Stimulated activated memory B cell treated with anti-CD40 and anti-IgM and Interleukin-4, amounts not matched to agents 10 μg/mL and 1 μg/mL and 100 μg/mL, for 72 hours (primary cell): Measurements from ENCODE around the gene GRIK2.

Experiments
- ATAC-seq: fragments of 150-1000 bp; cut with Tn5 transposase; 2 replicates; pipeline ENCODE4 v1.10.0; 2021
- H3K27ac Mint-ChIP-seq: one replicate; pipeline ENCODE4 v1.8.0; 2022; ENCODE audit warnings: mild to moderate bottlenecking, mixed read lengths
- H3K27me3 Mint-ChIP-seq: one replicate; pipeline ENCODE4 v1.8.0; 2022; ENCODE audit warnings: mixed read lengths
- H3K36me3 Mint-ChIP-seq: one replicate; pipeline ENCODE4 v1.8.0; 2022; ENCODE audit warnings: mixed read lengths
- H3K4me1 Mint-ChIP-seq: one replicate; pipeline ENCODE4 v1.8.0; 2022; ENCODE audit warnings: mixed read lengths
- H3K4me3 Mint-ChIP-seq: one replicate; pipeline ENCODE4 v1.8.0; 2022; ENCODE audit warnings: mild to moderate bottlenecking, moderate library complexity, mixed read lengths
- H3K9me3 Mint-ChIP-seq: one replicate; pipeline ENCODE4 v1.8.0; 2022; ENCODE audit warnings: mixed read lengths

The GRIK2 gene

GRCh38 chr6:101816716-101817115, 423.2 kb downstream of the GRIK2 start:
- H3K9me3 Mint-ChIP-seq, result no peaks in the 10 kb centered on the region
- H3K4me3 Mint-ChIP-seq, result no peak overlapping the region
- no peak overlapping the region for H3K27ac Mint-ChIP-seq
- no peaks in the 10 kb centered on the region for H3K4me1 Mint-ChIP-seq
- no peaks in the 10 kb centered on the region for H3K36me3 Mint-ChIP-seq
- H3K27me3 Mint-ChIP-seq, result no peaks in the 10 kb centered on the region
- no peak for ATAC-seq

GRCh38 chr6:101818051-101818450, 424.5 kb downstream of the GRIK2 start:
- Mint-ChIP-seq H3K4me3 (no peak overlapping the region), H3K27me3 (no peaks in the 10 kb centered on the region), H3K4me1 (no peaks in the 10 kb centered on the region), H3K36me3 (no peaks in the 10 kb centered on the region), H3K9me3 (no peaks in the 10 kb centered on the region), H3K27ac (no peak overlapping the region)
- ATAC-seq, result no peak

GRCh38 chr6:101824551-101825345, 431.2 kb downstream of the GRIK2 start:
- no peaks in the 10 kb centered on the region for H3K36me3 Mint-ChIP-seq
- no peak overlapping the region for H3K27ac Mint-ChIP-seq
- no peaks in the 10 kb centered on the region for H3K4me1 Mint-ChIP-seq
- peaks cover 2% of the 10 kb centered on the region for H3K9me3 Mint-ChIP-seq
- H3K27me3 Mint-ChIP-seq, result no peaks in the 10 kb centered on the region
- ATAC-seq, result no peak
- no peak overlapping the region for H3K4me3 Mint-ChIP-seq

DNA sequence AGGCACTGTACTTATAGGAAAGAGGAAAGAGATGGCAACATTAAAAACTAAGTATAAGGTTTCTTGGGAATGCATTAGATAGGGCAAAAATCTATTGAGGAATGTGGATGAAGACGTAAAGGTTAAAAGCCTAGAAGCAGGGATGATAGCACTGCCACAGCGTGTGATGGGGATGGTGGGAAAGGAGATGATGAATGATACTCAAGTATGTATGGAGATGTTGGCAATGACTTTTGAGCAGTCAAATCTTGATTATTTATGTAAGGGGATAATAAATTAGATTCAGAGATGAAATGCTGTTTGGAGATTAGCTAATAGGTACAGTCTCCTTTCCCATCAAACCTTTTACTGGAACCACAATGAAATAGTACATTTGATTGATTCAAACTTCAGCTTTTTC, 432.8 kb downstream of the GRIK2 start:
- H3K9me3 Mint-ChIP-seq, result peaks cover 2% of the 10 kb centered on the region
- H3K4me1 Mint-ChIP-seq, result no peaks in the 10 kb centered on the region

DNA sequence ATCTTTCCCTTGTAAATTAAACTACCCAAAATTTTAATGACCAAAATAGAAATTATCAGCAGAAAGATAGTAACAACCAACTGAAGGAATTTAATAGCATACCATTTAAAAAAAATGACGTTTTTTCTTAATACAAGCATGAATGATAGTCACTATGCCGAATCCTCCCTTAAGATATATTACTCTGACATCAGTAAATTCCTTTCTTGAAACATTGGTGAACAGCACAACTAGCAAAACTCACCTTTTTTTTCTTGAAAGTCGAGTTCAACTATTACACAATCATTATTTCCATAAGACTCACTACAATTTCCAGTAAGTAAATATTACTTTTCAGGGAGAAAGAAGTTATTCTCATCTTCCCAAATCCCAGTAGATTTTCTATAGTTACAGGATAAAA, 433.2 kb downstream of the GRIK2 start:
- Mint-ChIP-seq H3K9me3 (peaks cover 2% of the 10 kb centered on the region), H3K36me3 (no peaks in the 10 kb centered on the region), H3K27me3 (no peaks in the 10 kb centered on the region), H3K4me3 (no peak overlapping the region), H3K4me1 (no peaks in the 10 kb centered on the region), H3K27ac (no peak overlapping the region)
- ATAC-seq, result no peak

More for the DNA sequence above, 432.8 kb downstream of the GRIK2 start:
- no peaks in the 10 kb centered on the region for H3K36me3 Mint-ChIP-seq
- H3K4me3 Mint-ChIP-seq, result no peak overlapping the region
- H3K27me3 Mint-ChIP-seq, result no peaks in the 10 kb centered on the region
- ATAC-seq, result no peak
- no peak overlapping the region for H3K27ac Mint-ChIP-seq

GRCh38 chr6:101830501-101831031, 437.1 kb downstream of the GRIK2 start:
- H3K4me1 Mint-ChIP-seq, result no peaks in the 10 kb centered on the region
- H3K27me3 Mint-ChIP-seq, result no peaks in the 10 kb centered on the region
- H3K27ac Mint-ChIP-seq, result no peak overlapping the region
- no peak overlapping the region for H3K4me3 Mint-ChIP-seq
- ATAC-seq, result no peak
- H3K9me3 Mint-ChIP-seq, result peaks cover 5% of the 10 kb centered on the region
- H3K36me3 Mint-ChIP-seq, result no peaks in the 10 kb centered on the region

DNA sequence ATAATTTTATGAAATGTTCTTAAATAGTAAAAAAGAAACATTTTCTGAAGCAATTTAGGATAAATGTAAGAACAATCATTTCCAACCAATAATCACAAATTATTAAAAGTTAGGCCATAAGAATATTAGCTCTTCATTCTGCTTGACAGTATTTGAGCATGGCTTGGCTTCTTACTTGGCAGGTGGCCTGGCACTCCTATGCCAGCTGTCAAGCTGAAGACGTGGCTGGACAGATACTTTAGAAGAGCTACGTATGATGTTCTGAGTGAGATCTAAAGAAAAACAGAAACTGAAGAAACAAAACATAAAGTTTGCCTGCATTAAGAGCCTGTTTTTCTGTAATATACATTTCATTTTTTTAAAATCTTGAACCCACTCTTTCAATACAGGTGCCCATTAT, 438.9 kb downstream of the GRIK2 start:
- ATAC-seq, result no peak
- H3K4me3 Mint-ChIP-seq, result no peak overlapping the region
- H3K27ac Mint-ChIP-seq, result no peak overlapping the region
- no peaks in the 10 kb centered on the region for H3K36me3 Mint-ChIP-seq
- H3K9me3 Mint-ChIP-seq, result peaks cover 5% of the 10 kb centered on the region
- no peaks in the 10 kb centered on the region for H3K27me3 Mint-ChIP-seq
- no peaks in the 10 kb centered on the region for H3K4me1 Mint-ChIP-seq

DNA sequence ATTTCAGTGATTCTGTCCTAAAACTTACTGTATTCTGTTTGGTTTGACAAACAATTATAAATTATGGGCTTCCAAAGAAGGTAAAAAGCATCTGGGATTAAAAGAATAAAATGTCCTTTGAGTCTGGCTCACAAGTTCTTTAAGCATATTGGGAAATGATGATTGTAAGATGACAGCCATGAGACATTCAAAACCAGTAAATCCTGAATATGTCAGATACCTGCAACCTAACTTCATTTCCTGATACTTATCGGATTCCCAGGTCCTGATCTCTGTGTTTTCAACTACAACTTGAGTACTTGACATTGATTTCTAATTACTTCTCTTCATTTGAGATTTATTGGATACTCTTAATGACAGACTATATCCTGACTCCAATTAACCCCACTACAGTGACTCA, 446.6 kb downstream of the GRIK2 start:
- H3K27me3 Mint-ChIP-seq, result no peaks in the 10 kb centered on the region
- no peaks in the 10 kb centered on the region for H3K36me3 Mint-ChIP-seq
- no peaks in the 10 kb centered on the region for H3K9me3 Mint-ChIP-seq
- no peaks in the 10 kb centered on the region for H3K4me1 Mint-ChIP-seq
- H3K4me3 Mint-ChIP-seq, result no peak overlapping the region
- no peak for ATAC-seq
- no peak overlapping the region for H3K27ac Mint-ChIP-seq

DNA sequence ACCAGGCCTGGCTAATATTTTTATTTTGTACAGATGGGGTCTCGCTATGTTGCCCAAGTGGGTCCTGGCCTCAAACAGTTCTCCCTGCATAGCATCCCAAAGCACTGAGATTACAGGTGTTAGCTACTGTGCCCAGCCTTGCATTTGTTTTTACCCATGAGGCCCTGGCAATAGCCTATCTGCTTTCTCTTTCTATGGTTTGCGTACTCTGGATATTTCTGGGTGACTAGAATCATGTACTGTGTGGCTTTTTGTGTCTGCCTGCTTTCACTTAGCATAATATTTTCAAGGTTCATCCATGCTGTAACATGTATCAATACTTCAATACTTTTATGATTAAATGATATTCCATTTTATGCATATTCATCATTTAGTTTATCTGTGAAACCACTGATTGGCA, 451.7 kb downstream of the GRIK2 start:
- no peaks in the 10 kb centered on the region for H3K36me3 Mint-ChIP-seq

DNA sequence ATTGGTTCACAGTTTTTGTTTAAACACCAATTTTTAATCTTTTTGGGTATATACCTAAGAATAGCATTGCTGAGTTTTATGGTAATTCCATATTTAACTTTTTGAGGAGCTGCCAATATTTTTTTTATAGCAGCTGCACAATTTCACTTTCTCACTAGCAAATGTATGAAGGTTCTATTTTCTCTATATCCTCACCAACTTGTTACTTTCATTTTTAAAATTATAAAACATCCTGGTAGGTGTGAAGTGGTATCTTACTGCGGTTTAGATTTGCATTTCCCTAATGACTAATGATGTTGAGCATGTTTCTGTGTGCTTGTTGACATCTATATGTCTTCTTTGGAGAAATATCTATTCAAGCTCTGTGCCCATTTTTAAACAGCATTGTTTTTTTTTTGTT, 452.1 kb downstream of the GRIK2 start:
- Mint-ChIP-seq H3K27me3 (no peaks in the 10 kb centered on the region), H3K9me3 (no peaks in the 10 kb centered on the region), H3K27ac (no peak overlapping the region), H3K4me1 (no peaks in the 10 kb centered on the region), H3K4me3 (no peak overlapping the region), H3K36me3 (no peaks in the 10 kb centered on the region)
- ATAC-seq, result no peak

More for the DNA sequence above, 451.7 kb downstream of the GRIK2 start:
- H3K27me3 Mint-ChIP-seq, result no peaks in the 10 kb centered on the region
- no peak for ATAC-seq
- H3K4me3 Mint-ChIP-seq, result no peak overlapping the region
- no peaks in the 10 kb centered on the region for H3K9me3 Mint-ChIP-seq
- no peaks in the 10 kb centered on the region for H3K4me1 Mint-ChIP-seq
- no peak overlapping the region for H3K27ac Mint-ChIP-seq

GRCh38 chr6:101847690-101848089, 454.2 kb downstream of the GRIK2 start:
- no peak for ATAC-seq
- H3K27ac Mint-ChIP-seq, result no peak overlapping the region

GRCh38 chr6:101851911-101852310, 458.4 kb downstream of the GRIK2 start:
- no peaks in the 10 kb centered on the region for H3K9me3 Mint-ChIP-seq

More at GRCh38 chr6:101847690-101848089, 454.2 kb downstream of the GRIK2 start:
- Mint-ChIP-seq H3K4me3 (no peak overlapping the region), H3K4me1 (no peaks in the 10 kb centered on the region), H3K36me3 (no peaks in the 10 kb centered on the region), H3K27me3 (no peaks in the 10 kb centered on the region), H3K9me3 (no peaks in the 10 kb centered on the region)

GRCh38 chr6:101853231-101854085, 459.9 kb downstream of the GRIK2 start:
- Mint-ChIP-seq H3K36me3 (no peaks in the 10 kb centered on the region), H3K27me3 (no peaks in the 10 kb centered on the region), H3K4me3 (no peak overlapping the region), H3K4me1 (no peaks in the 10 kb centered on the region), H3K27ac (no peak overlapping the region), H3K9me3 (no peaks in the 10 kb centered on the region)
- ATAC-seq, result no peak

More at GRCh38 chr6:101851911-101852310, 458.4 kb downstream of the GRIK2 start:
- H3K4me1 Mint-ChIP-seq, result no peaks in the 10 kb centered on the region
- ATAC-seq, result no peak
- H3K27me3 Mint-ChIP-seq, result no peaks in the 10 kb centered on the region
- H3K36me3 Mint-ChIP-seq, result no peaks in the 10 kb centered on the region
- no peak overlapping the region for H3K4me3 Mint-ChIP-seq
- no peak overlapping the region for H3K27ac Mint-ChIP-seq

GRCh38 chr6:101876431-101876830, 482.9 kb downstream of the GRIK2 start:
- Mint-ChIP-seq H3K4me3 (no peak overlapping the region), H3K36me3 (no peaks in the 10 kb centered on the region), H3K27me3 (no peaks in the 10 kb centered on the region), H3K4me1 (no peaks in the 10 kb centered on the region), H3K27ac (no peak overlapping the region), H3K9me3 (peaks cover 5% of the 10 kb centered on the region)
- ATAC-seq, result no peak

GRCh38 chr6:101878554-101879276, 485.2 kb downstream of the GRIK2 start:
- Mint-ChIP-seq H3K4me1 (no peaks in the 10 kb centered on the region), H3K9me3 (peaks cover 3% of the 10 kb centered on the region), H3K4me3 (no peak overlapping the region), H3K27ac (no peak overlapping the region), H3K36me3 (no peaks in the 10 kb centered on the region), H3K27me3 (no peaks in the 10 kb centered on the region)
- ATAC-seq, result no peak
